ENCODE results near the gene SERPINA1. TPM values are rescaled to one million over a fixed set of nuclear protein-coding genes. Genes with fewer than 3 reads are reported as not detected.

The SERPINA1 gene
- total and polyA plus RNA-seq, 2 donors from 2014 or later: 1,861 to 2,184 TPM

- DNase-seq: no peak
- peaks cover 0 to 12% (median 7%) of the 10 kb centered on the region in 3 donors for H3K4me1 ChIP-seq (ENCODE audit: control insufficient read depth in 2 of 3, insufficient read depth in 2 of 3, low read depth in 1 of 3, low read length in 3 of 3)
- no peaks in the 10 kb centered on the region for H3K9me3 ChIP-seq (ENCODE audit: control insufficient read depth in 2 of 3, insufficient read depth in 1 of 3, low read length in 3 of 3)
- intact Hi-C loops (cut with DNase I): no loop called here
- peak overlapping the region in 1 of 2 donors; percentile 51 for H3K27ac ChIP-seq (ENCODE audit: low read depth in 2 of 2, low read length in 2 of 2)
- no peak for FAIRE-seq
- no peaks in the 10 kb centered on the region for H3K27me3 ChIP-seq (ENCODE audit: control insufficient read depth, insufficient read depth, low read length)
- H3K9ac ChIP-seq (ENCODE audit: low read length in 3 of 3): no peak overlapping the region
- peak overlapping the region in 2 of 3 donors; percentile 49 to 70 for H3K4me3 ChIP-seq (ENCODE audit: low read length in 3 of 3)
- peaks cover 0 to 4% (median 0%) of the 10 kb centered on the region in 3 donors for H3K36me3 ChIP-seq (ENCODE audit: control insufficient read depth in 2 of 3, insufficient read depth in 3 of 3, low read length in 3 of 3)
- TF ChIP-seq CTCF (IDR thresholded peaks at IDR 0.05; ENCODE audit: borderline replicate concordance, extremely low read depth, insufficient read depth): no peak
These were observed 397 bp downstream of the SERPINA1 start for GRCh38 chr14:94388027-94388383.

- no peak for FAIRE-seq
- Histone ChIP-seq H3K27me3 (ENCODE audit: control insufficient read depth, insufficient read depth, low read length) (no peaks in the 10 kb centered on the region), H3K36me3 (ENCODE audit: control insufficient read depth in 2 of 3, insufficient read depth in 3 of 3, low read length in 3 of 3) (peaks cover 0 to 6% (median 0%) of the 10 kb centered on the region in 3 donors), H3K9me3 (ENCODE audit: control insufficient read depth in 2 of 3, insufficient read depth in 1 of 3, low read length in 3 of 3) (no peaks in the 10 kb centered on the region), H3K4me3 (ENCODE audit: low read length in 3 of 3) (peak overlapping the region in 2 of 3 donors; percentile 49 to 70), H3K9ac (ENCODE audit: low read length in 3 of 3) (no peak overlapping the region), H3K4me1 (ENCODE audit: control insufficient read depth in 2 of 3, insufficient read depth in 2 of 3, low read depth in 1 of 3, low read length in 3 of 3) (peaks cover 0 to 12% (median 7%) of the 10 kb centered on the region in 3 donors), H3K27ac (ENCODE audit: low read depth in 2 of 2, low read length in 2 of 2) (peak overlapping the region in 1 of 2 donors; percentile 51)
- peak in 1 of 5 donors; percentile 23 for DNase-seq
- TF ChIP-seq CTCF (IDR thresholded peaks at IDR 0.05; ENCODE audit: borderline replicate concordance, extremely low read depth, insufficient read depth): no peak
- intact Hi-C loops (cut with DNase I): no loop called here
These were observed 1.1 kb downstream of the SERPINA1 start for GRCh38 chr14:94387051-94388026.

GRCh38 chr14:94386085-94387031, 2.0 kb downstream of the SERPINA1 start:
- Histone ChIP-seq H3K4me3 (ENCODE audit: low read length in 3 of 3) (peak overlapping the region in 1 of 3 donors; percentile 70), H3K27me3 (ENCODE audit: control insufficient read depth, insufficient read depth, low read length) (no peaks in the 10 kb centered on the region), H3K9me3 (ENCODE audit: control insufficient read depth in 2 of 3, insufficient read depth in 1 of 3, low read length in 3 of 3) (no peaks in the 10 kb centered on the region), H3K9ac (ENCODE audit: low read length in 3 of 3) (no peak overlapping the region), H3K27ac (ENCODE audit: low read depth in 2 of 2, low read length in 2 of 2) (peak overlapping the region in 1 of 2 donors; percentile 23), H3K36me3 (ENCODE audit: control insufficient read depth in 2 of 3, insufficient read depth in 3 of 3, low read length in 3 of 3) (peaks cover 0 to 6% (median 0%) of the 10 kb centered on the region in 3 donors), H3K4me1 (ENCODE audit: control insufficient read depth in 2 of 3, insufficient read depth in 2 of 3, low read depth in 1 of 3, low read length in 3 of 3) (peaks cover 0 to 12% (median 7%) of the 10 kb centered on the region in 3 donors)
- DNase-seq: peak in 1 of 5 donors; percentile 19
- no peak for TF ChIP-seq CTCF (IDR thresholded peaks at IDR 0.05; ENCODE audit: borderline replicate concordance, extremely low read depth, insufficient read depth)
- FAIRE-seq: no peak
- intact Hi-C loops (cut with DNase I): no loop called here
